VCaP (cell line): ENCODE data around the gene MLH3.

ENCODE experiments used
- H3K27ac ChIP-seq: fragments of 450-650 bp; 2 replicates; pipeline ENCODE4 v1.5.1; 2017
- CTCF ChIP-seq: fragments of 450-650 bp; conservative IDR thresholded peaks from 2 replicates; pipeline ENCODE4 v1.5.1; 2017; ENCODE audit warnings: mild to moderate bottlenecking, moderate library complexity

Gene MLH3

GRCh38 chr14:74965486-74966153 lies 85.6 kb downstream of the MLH3 start:
- no peak overlapping the region for H3K27ac ChIP-seq
- no peak for TF ChIP-seq CTCF

- H3K27ac ChIP-seq: no peak overlapping the region
- no peak for TF ChIP-seq CTCF
Observed at GRCh38 chr14:74964787-74965485, 86.3 kb downstream of the MLH3 start.
